IPS DF 6.9 (cell line): ENCODE data around the gene RASGRF2.

Experiments used
- DNase-seq: peaks from one replicate; pipeline ENCODE4 v3.0.0-alpha.2; 2013; ENCODE audit warnings: low read depth, low spot score
- H3K27ac ChIP-seq: one replicate; pipeline ENCODE4 v1.5.1; 2013; ENCODE audit warnings: low read length, control low read depth
- H3K27me3 ChIP-seq: 2 replicates; pipeline ENCODE4 v1.6.1; 2013; ENCODE audit warnings: mild to moderate bottlenecking, low read length; ENCODE audit not compliant: control insufficient read depth, insufficient read depth
- H3K36me3 ChIP-seq: 2 replicates; pipeline ENCODE4 v1.6.1; 2013; ENCODE audit warnings: low read length; ENCODE audit not compliant: control insufficient read depth, insufficient read depth
- H3K4me1 ChIP-seq: 2 replicates; pipeline ENCODE4 v1.6.1; 2013; ENCODE audit warnings: low read length; ENCODE audit not compliant: control insufficient read depth, insufficient read depth
- H3K4me3 ChIP-seq: 2 replicates; pipeline ENCODE4 v1.5.1; 2013; ENCODE audit warnings: mild to moderate bottlenecking, low read length
- H3K9me3 ChIP-seq: 2 replicates; pipeline ENCODE4 v1.6.1; 2013; ENCODE audit warnings: low read length, inconsistent platforms; ENCODE audit not compliant: control insufficient read depth, insufficient read depth
- WGBS: extraction: QIAGEN DNeasy Blood & Tissue Kit; methylation state at CpG from one replicate; pipeline ENCODE4 v1.1.7; 2013; ENCODE audit warnings: mixed read lengths, missing lambda C conversion rate; ENCODE audit not compliant: insufficient read length, insufficient coverage; 5-methylcytosine and 5-hydroxymethylcytosine counted together

The RASGRF2 gene

GRCh38 chr5:80926979-80927656 lies 33.0 kb upstream of the RASGRF2 start:
- Histone ChIP-seq H3K27ac (no peak overlapping the region), H3K4me1 (no peaks in the 10 kb centered on the region), H3K27me3 (no peaks in the 10 kb centered on the region), H3K36me3 (no peaks in the 10 kb centered on the region), H3K4me3 (no peak overlapping the region), H3K9me3 (no peaks in the 10 kb centered on the region)
- DNase-seq: no peak
- WGBS: no CpG with 5 or more reads among the region's 3 CpGs

GRCh38 chr5:80928073-80928472 lies 32.1 kb upstream of the RASGRF2 start:
- H3K9me3 ChIP-seq: no peaks in the 10 kb centered on the region
- WGBS: no CpG with 5 or more reads among the region's 2 CpGs
- DNase-seq: no peak
- no peaks in the 10 kb centered on the region for H3K36me3 ChIP-seq
- no peak overlapping the region for H3K27ac ChIP-seq
- no peaks in the 10 kb centered on the region for H3K27me3 ChIP-seq
- no peaks in the 10 kb centered on the region for H3K4me1 ChIP-seq
- H3K4me3 ChIP-seq: no peak overlapping the region

- Histone ChIP-seq H3K9me3 (no peaks in the 10 kb centered on the region), H3K27me3 (no peaks in the 10 kb centered on the region), H3K4me1 (no peaks in the 10 kb centered on the region), H3K36me3 (no peaks in the 10 kb centered on the region), H3K27ac (no peak overlapping the region), H3K4me3 (no peak overlapping the region)
- WGBS: no CpG with 5 or more reads among the region's 3 CpGs
- no peak for DNase-seq
Observed at GRCh38 chr5:80930940-80931339, 29.2 kb upstream of the RASGRF2 start.

- no peak for DNase-seq
- WGBS: no CpG with 5 or more reads among the region's 1 CpG
- Histone ChIP-seq H3K4me1 (no peaks in the 10 kb centered on the region), H3K36me3 (no peaks in the 10 kb centered on the region), H3K9me3 (no peaks in the 10 kb centered on the region), H3K4me3 (no peak overlapping the region), H3K27ac (no peak overlapping the region), H3K27me3 (no peaks in the 10 kb centered on the region)
Observed at GRCh38 chr5:80931411-80931810, 28.8 kb upstream of the RASGRF2 start.

GRCh38 chr5:80933036-80933435 lies 27.1 kb upstream of the RASGRF2 start:
- no peaks in the 10 kb centered on the region for H3K4me1 ChIP-seq
- no peaks in the 10 kb centered on the region for H3K9me3 ChIP-seq
- no peak for DNase-seq
- H3K4me3 ChIP-seq: no peak overlapping the region
- H3K36me3 ChIP-seq: no peaks in the 10 kb centered on the region
- no peak overlapping the region for H3K27ac ChIP-seq
- no peaks in the 10 kb centered on the region for H3K27me3 ChIP-seq
- WGBS: no CpG with 5 or more reads among the region's 2 CpGs

- no peaks in the 10 kb centered on the region for H3K9me3 ChIP-seq
- H3K27me3 ChIP-seq: no peaks in the 10 kb centered on the region
- no peak overlapping the region for H3K4me3 ChIP-seq
- WGBS: no CpG with 5 or more reads among the region's 4 CpGs
- no peaks in the 10 kb centered on the region for H3K36me3 ChIP-seq
- no peaks in the 10 kb centered on the region for H3K4me1 ChIP-seq
- no peak for DNase-seq
- H3K27ac ChIP-seq: no peak overlapping the region
Observed at GRCh38 chr5:80934751-80935150, 25.4 kb upstream of the RASGRF2 start.

GRCh38 chr5:80935811-80936385 lies 24.3 kb upstream of the RASGRF2 start:
- H3K27me3 ChIP-seq: no peaks in the 10 kb centered on the region
- no peaks in the 10 kb centered on the region for H3K4me1 ChIP-seq
- no peak overlapping the region for H3K27ac ChIP-seq
- no CpG with 5 or more reads among the region's 3 CpGs for WGBS
- no peak overlapping the region for H3K4me3 ChIP-seq
- no peaks in the 10 kb centered on the region for H3K36me3 ChIP-seq
- no peaks in the 10 kb centered on the region for H3K9me3 ChIP-seq
- no peak for DNase-seq

- DNase-seq: no peak
- H3K36me3 ChIP-seq: no peaks in the 10 kb centered on the region
- no CpG with 5 or more reads among the region's 3 CpGs for WGBS
- no peak overlapping the region for H3K4me3 ChIP-seq
- H3K9me3 ChIP-seq: no peaks in the 10 kb centered on the region
- no peak overlapping the region for H3K27ac ChIP-seq
- H3K27me3 ChIP-seq: no peaks in the 10 kb centered on the region
- no peaks in the 10 kb centered on the region for H3K4me1 ChIP-seq
Observed at GRCh38 chr5:80936881-80937280, 23.3 kb upstream of the RASGRF2 start.

- no peaks in the 10 kb centered on the region for H3K4me1 ChIP-seq
- no peaks in the 10 kb centered on the region for H3K27me3 ChIP-seq
- no peaks in the 10 kb centered on the region for H3K9me3 ChIP-seq
- no CpG with 5 or more reads among the region's 9 CpGs for WGBS
- no peaks in the 10 kb centered on the region for H3K36me3 ChIP-seq
- no peak overlapping the region for H3K27ac ChIP-seq
- H3K4me3 ChIP-seq: no peak overlapping the region
- DNase-seq: no peak
Observed at GRCh38 chr5:80937584-80938356, 22.4 kb upstream of the RASGRF2 start.

- no peak for DNase-seq
- no peaks in the 10 kb centered on the region for H3K4me1 ChIP-seq
- WGBS: no CpG with 5 or more reads among the region's 1 CpG
Observed at GRCh38 chr5:80941496-80941895, 18.7 kb upstream of the RASGRF2 start.

More at GRCh38 chr5:80941496-80941895, 18.7 kb upstream of the RASGRF2 start:
- Histone ChIP-seq H3K27ac (no peak overlapping the region), H3K9me3 (no peaks in the 10 kb centered on the region), H3K27me3 (no peaks in the 10 kb centered on the region), H3K4me3 (no peak overlapping the region), H3K36me3 (no peaks in the 10 kb centered on the region)
